ENCODE results near the gene TAOK3.
"Not testable (repeated sequence)": the region's sequence is repeated elsewhere in the genome, so short reads cannot be mapped to it uniquely, and the experiment has no call there.

Gene TAOK3

DNA sequence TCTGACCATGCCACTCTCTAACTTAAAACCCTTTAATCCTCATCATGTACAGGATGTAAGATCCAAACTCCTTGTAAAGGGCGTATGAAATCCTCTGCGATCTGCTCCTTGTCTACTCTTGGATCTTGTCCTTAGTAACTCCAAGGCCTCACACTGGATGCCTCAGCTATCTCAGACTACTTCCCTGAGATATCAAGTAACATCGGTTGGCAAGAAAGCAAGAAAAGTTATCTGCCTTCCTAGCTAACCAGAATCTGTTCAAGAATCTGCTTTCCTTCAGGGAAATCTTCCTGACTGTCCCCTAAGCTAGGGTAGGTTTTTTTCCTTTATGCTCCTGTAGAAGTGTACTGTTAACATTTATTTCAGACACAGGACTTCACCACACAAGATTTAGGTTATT, 82.6 kb downstream of the TAOK3 start:
- DNase-seq, result no peak

- no peak for DNase-seq
Observed at GRCh38 chr12:118288174-118288573, 84.5 kb downstream of the TAOK3 start.

DNA sequence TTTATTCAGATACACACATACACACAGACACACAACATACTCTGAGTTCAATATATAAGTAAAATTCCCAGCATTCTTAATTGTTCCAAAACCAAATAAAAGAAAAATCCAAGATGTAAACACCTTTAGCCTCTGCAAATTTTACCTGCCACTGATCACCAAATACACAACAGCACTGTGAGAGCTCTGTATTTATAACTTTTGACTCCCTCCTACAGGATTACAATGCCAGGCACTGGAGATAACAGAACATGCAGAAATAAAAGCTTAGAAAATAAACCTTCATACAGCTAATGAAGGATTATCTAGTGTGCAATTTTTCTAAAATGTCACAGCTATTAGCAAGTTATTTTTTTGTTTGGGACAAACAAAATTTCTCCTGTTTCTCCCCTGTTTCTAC, 85.0 kb downstream of the TAOK3 start:
- DNase-seq, result no peak

- no peak for DNase-seq
Observed at GRCh38 chr12:118282767-118283166, 89.9 kb downstream of the TAOK3 start.

GRCh38 chr12:118278288-118278687, 94.4 kb downstream of the TAOK3 start:
- not testable (repeated sequence) for DNase-seq

GRCh38 chr12:118274066-118274465, 98.6 kb downstream of the TAOK3 start:
- no peak for DNase-seq

- DNase-seq, result no peak
Observed at GRCh38 chr12:118271770-118272417, 100.8 kb downstream of the TAOK3 start.

GRCh38 chr12:118271183-118271582, 101.5 kb downstream of the TAOK3 start:
- no peak for DNase-seq

GRCh38 chr12:118269806-118270205, 102.9 kb downstream of the TAOK3 start:
- DNase-seq, result no peak

GRCh38 chr12:118259079-118259478, 113.6 kb downstream of the TAOK3 start:
- DNase-seq, result no peak

DNA sequence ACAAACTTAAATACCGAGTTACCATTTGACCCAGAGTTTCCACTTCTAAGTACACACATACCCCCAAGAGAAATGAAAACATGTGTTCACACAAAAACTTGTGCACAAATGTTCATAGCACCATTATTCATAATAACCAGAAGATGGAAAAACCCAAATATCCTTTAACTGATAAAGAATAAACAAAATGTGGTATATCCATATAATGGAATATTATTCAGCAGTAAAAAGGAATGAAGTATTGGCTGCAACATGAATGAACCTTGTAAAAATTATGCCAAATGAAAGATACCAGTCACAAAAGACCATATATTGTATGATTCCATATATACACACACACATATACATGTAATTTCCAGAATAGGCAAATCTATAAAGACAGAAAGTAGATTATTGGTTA, 116.4 kb downstream of the TAOK3 start:
- DNase-seq, result no peak

GRCh38 chr12:118249547-118249946, 123.2 kb downstream of the TAOK3 start:
- no peak for DNase-seq

DNA sequence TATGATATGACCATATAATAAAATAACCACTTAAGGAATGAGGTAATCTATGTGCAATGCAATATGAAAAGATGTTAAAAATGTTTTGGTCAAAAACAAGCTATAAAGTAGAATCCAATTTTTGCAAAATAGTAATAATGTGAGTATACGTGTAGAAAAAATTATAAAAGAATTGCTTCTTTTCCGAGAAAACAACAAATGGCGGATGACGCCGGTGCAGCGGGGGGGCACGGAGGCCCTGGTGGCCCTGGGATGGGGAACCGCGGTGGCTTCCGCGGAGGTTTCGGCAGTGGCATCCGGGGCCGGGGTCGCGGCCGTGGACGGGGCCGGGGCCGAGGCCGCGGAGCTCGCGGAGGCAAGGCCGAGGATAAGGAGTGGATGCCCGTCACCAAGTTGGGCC, 126.8 kb downstream of the TAOK3 start:
- DNase-seq, result not testable (repeated sequence)

DNA sequence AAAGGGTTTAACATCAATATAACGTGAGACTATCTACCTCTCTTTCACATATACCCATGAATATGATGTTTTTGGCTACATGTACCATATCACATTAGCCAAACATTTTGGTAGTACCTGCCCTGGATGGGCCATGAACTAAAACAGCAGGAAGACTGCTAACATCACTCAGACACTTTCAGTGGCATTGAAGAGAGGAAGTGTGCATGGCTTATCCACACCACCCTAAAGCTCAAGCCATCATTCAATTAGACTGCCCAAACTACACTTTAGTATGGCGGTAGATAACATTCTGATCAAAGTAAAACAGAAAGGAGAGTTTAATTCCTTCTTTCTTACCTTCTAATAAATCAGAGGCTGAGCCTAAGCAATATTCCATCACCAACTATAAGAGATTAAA, 133.8 kb downstream of the TAOK3 start:
- no peak for DNase-seq

DNA sequence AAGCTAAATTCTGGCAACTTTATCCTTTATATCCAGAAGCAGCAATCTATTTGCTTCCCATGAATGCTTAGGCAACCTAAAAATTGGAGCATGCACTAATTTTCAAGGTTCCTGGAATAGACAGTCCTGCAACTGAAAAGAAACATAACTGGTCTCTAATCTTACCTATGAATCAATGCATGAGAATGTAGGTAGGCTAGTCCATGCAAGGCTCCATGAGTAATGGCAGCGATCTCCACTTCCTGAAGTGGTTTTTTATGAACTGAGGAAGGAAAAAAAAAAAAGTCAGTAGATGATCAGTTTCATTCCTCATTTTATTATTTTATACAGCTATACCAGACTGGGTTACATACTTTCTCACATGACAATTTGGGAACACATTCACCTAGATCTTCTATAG, 134.8 kb downstream of the TAOK3 start:
- DNase-seq, result no peak

GRCh38 chr12:118237052-118237665, 135.5 kb downstream of the TAOK3 start:
- DNase-seq, result no peak

GRCh38 chr12:118220702-118221101, 152.0 kb downstream of the TAOK3 start:
- no peak for DNase-seq

DNA sequence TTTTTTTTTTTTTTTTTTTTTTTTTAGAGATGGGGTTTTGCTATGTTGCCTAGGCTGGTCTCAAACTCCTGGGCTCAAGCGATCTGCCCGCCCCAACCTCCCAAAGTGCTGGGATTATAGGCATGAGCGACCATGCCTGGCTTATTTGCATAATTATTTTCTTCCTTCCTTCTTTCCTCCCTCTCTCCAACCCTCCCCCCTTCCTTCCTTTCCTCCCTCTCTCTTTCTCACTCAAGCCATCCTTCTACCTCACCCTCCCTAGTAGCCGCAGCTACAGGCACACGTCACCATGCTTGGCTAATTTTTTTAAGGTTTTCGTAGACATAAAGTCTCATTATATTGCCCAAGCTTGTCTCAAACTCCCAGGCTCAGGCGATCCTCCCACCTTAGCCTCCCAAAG, 152.9 kb downstream of the TAOK3 start:
- DNase-seq, result no peak

- DNase-seq, result no peak
Observed at GRCh38 chr12:118219106-118219505, 153.6 kb downstream of the TAOK3 start.

- no peak for DNase-seq
Observed at GRCh38 chr12:118213452-118213851, 159.3 kb downstream of the TAOK3 start.

DNA sequence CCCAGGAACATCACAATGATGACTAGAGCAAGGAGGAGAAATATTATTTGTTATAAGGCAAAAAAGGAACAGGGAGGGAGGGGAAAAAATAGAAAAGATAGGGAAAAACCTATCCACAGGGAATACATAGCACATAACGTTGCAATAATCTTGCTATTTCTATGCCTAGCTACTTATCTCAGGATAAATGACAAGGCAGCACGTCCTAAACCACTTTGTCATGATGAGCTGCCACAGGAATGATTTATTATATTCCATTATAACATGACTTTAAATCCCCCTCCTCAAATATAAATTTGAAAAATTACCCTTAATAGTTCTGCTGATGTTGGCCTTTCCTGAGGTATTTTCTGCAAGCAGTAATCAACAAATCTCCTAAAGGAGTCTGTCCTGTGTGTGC, 160.1 kb downstream of the TAOK3 start:
- no peak for DNase-seq

GRCh38 chr12:118206107-118206412, 166.6 kb downstream of the TAOK3 start:
- no peak for DNase-seq

DNA sequence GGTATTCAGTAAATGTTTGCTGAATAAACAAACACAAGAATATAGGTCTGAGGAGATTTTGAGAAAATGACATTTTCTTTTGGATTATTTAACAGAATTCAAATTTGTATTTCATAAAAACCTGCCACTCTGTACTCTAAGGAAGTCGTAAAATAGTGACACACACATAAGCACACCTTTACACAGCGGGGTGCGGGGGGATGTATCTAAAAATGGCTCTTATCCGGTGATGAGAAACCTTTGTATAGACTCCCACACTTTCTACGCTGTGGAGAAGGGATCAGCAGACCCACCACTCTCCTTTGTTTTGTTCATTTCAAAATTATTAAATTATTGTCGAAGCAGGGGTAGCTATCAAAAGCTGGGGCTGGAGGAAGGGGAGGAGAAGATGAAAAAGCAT, 178.7 kb downstream of the TAOK3 start:
- no peak for DNase-seq

DNA sequence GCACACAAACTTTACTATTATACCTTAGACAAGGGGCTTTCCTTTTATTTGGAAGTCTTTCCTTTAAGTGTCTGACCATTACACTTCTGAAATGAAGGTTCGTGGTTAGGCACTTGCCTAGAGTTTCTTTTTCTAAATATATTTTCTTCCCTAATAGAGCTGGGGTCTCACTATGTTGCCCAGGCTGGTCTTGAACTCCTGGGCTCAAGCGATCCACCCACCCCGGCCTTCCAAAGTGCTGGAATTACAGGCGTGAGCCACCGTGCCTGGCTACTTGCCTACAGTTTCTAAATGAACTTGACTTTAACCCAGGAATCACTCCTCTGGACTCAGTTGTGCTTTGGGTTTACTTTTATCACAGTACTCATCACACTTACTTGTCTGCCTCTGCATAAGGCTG, 179.2 kb downstream of the TAOK3 start:
- no peak for DNase-seq

DNA sequence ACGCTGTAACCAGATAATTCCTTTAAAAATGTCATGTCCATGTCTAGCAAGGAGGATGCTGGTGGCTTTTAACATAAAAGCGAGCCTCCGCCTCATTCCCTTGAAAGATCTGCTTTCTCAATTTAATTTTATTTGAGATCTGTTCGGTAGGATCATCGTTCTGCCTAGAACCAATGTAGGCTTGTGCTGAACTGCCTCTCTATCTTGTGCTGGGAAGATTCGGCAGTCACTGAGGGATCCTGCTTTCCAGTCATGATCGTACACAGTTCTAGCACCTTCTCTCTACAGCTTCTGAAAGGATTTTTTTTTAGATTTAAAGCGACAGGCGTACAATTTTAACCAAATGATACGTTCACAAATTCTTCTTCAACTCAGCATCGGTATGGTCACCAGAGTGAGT, 182.4 kb downstream of the TAOK3 start:
- DNase-seq, result no peak
